Activated naive CD4-positive, alpha-beta T cell treated with anti-CD3 and anti-CD28 coated beads, Interleukin-2, amount 50 U/mL, for 24 hours (primary cell): ENCODE results near the gene ICA1L.
A peak's percentile ranks its signal among the peaks of the same experiment; 100 is the strongest.
"Not testable (repeated sequence)": the region's sequence is repeated elsewhere in the genome, so short reads cannot be mapped to it uniquely, and the experiment has no call there.

ENCODE experiments used
- H3K27ac Mint-ChIP-seq: one replicate; pipeline ENCODE4 v1.8.0; 2021; ENCODE audit warnings: mild to moderate bottlenecking, mixed read lengths
- H3K27me3 Mint-ChIP-seq: one replicate; pipeline ENCODE4 v1.8.0; 2021; ENCODE audit warnings: mixed read lengths
- H3K36me3 Mint-ChIP-seq: one replicate; pipeline ENCODE4 v1.8.0; 2021; ENCODE audit warnings: mixed read lengths
- H3K4me1 Mint-ChIP-seq: one replicate; pipeline ENCODE4 v1.8.0; 2021; ENCODE audit warnings: mixed read lengths
- H3K4me3 Mint-ChIP-seq: one replicate; pipeline ENCODE4 v1.8.0; 2021; ENCODE audit warnings: mild to moderate bottlenecking, mixed read lengths
- H3K9me3 Mint-ChIP-seq: one replicate; pipeline ENCODE4 v1.8.0; 2021; ENCODE audit warnings: mixed read lengths

Gene ICA1L

GRCh38 chr2:202871300-202872141 is at the start of gene ICA1L:
TSS of gene ICA1L (minus strand) at chr2:202871766. CDS start at chr2:202829009, 42,757 bp downstream.
- H3K27ac Mint-ChIP-seq = peak within 1 kb of the TSS; percentile 77
- H3K9me3 Mint-ChIP-seq = no peaks in the 10 kb centered on the region
- no peaks in the 10 kb centered on the region for H3K27me3 Mint-ChIP-seq
- H3K4me3 Mint-ChIP-seq = peak within 1 kb of the TSS; percentile 91
- H3K4me1 Mint-ChIP-seq = peaks cover 11% of the 10 kb centered on the region
- H3K36me3 Mint-ChIP-seq = no peaks in the 10 kb centered on the region

DNA sequence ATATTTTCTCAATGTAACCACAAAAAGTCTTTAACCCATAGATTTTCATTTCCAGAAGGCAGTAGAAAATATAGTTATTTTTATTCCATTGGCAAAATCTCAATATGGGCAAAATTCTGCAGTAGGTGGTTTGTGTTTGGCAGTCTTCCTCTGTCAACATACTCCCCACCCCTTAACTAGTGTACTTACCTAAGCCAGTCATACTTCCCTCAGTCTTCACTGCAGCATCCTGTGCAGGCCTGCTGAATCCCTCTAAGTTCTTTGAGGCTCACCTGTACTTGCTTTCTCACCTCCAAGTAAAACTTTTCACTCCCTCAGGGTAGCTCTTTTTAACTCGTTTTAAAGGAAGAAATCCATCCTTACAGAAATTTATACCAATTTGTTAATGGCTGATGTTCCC is 47.3 kb upstream of the ICA1L start:
- no peak overlapping the region for H3K27ac Mint-ChIP-seq
- peaks cover 5% of the 10 kb centered on the region for H3K36me3 Mint-ChIP-seq
- no peak overlapping the region for H3K4me3 Mint-ChIP-seq
- H3K27me3 Mint-ChIP-seq = no peaks in the 10 kb centered on the region
- H3K4me1 Mint-ChIP-seq = peaks cover 4% of the 10 kb centered on the region
- H3K9me3 Mint-ChIP-seq = no peaks in the 10 kb centered on the region

DNA sequence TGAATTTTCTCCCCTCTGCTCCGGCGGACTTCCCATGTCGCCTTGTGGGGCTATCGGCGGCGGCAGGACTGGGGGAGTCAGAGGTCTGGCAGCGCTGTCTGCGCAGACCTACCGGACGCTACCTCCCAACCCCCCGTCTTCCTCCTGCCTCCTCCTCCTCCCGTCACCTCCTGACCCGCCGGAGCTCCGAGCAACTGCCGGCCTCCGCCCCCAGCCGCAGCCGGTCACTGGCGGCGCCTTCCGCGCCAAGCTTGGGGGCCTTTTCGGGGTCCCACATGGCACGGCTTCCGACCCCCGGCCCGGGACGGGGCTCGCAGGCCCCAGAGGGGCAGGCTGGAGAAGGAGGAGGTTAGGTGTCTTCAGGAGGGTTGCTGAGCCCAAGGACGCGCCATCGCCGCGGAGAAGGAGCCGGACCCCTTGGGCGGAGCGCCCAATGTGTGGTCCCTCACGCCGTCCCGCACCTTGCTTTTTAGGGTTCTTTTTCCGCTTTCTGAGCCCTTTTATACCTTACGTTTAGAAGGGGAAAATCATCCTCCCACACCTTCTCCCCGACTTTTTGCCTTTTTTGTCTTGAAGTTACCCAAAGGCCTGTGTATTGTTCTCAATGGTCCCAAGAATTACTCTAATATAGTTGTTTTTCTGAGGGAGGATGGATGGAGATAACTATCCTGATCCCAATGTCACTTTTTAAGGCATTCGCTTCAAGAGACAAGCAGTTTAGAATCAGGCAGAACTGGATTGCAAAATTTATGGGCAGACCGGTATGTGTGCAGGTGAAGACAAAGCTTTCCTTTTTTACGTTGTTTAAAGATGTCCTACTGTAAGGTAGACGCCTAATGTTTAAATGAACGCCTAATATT is 41.0 kb upstream of the ICA1L start:
- Mint-ChIP-seq H3K4me3 (peak overlapping the region; percentile 99), H3K4me1 (peaks cover 32% of the 10 kb centered on the region), H3K27ac (peak overlapping the region; percentile 99)
- H3K27me3 Mint-ChIP-seq, H3K36me3 Mint-ChIP-seq, H3K9me3 Mint-ChIP-seq: not testable (repeated sequence)

DNA sequence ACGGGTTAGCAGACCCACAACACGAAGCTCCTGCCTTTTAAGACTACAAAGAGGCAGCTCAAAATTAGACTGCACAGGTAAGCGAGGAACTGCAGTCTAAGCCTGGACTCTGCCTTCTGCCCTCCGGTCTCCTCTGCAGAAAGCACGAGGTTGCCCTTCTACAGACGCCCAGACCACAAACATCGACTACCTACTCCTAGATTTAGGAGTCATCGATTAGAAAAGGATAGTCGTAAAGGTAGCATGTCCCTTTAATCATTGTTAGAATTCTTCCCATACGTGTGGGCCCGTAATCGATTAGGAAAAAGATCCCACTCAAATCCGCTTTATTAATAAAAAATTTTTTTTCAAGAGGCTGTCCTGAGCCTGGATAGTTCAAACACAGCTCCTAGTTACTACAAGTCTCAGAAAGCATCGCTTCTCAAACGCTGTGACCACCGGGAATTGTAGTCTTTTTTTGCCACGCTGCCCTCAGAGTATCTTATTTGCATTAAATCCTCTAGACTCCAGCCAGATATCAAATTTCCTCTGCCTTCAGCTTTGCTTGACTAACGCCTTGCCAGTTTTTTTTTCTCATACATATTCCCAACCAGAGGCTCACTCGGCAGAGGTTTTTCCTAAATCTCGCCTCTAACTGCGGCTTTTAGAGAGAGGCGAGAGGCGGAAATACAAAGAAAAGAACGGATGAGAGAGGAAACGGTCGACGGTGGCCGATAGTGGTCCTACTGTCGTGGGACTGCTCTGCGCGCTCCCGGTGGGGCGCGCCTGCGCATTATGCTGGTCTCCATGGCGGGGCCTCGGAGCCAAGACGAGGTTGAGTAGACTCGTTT is 40.2 kb upstream of the ICA1L start, which contains the start of the genes CARF and WDR12:
CARF (plus strand) TSS at position 764 of the 830 bp plus-strand sequence. CDS start 29,628 bp downstream, outside the sequence.
WDR12 (minus strand) TSS at position 162 of the 830 bp plus-strand sequence. CDS start 197 bp downstream, outside the sequence.
- Mint-ChIP-seq H3K4me3 (peak within 1 kb of the TSS; percentile 99), H3K27ac (peak within 1 kb of the TSS; percentile 99), H3K27me3 (no peaks in the 10 kb centered on the region), H3K36me3 (peaks cover 2% of the 10 kb centered on the region), H3K4me1 (peaks cover 32% of the 10 kb centered on the region), H3K9me3 (no peaks in the 10 kb centered on the region)

GRCh38 chr2:202911203-202911511 is 39.6 kb upstream of the ICA1L start:
- no peaks in the 10 kb centered on the region for H3K27me3 Mint-ChIP-seq
- H3K36me3 Mint-ChIP-seq = peaks cover 5% of the 10 kb centered on the region
- H3K4me3 Mint-ChIP-seq = peak overlapping the region; percentile 99
- peaks cover 32% of the 10 kb centered on the region for H3K4me1 Mint-ChIP-seq
- no peaks in the 10 kb centered on the region for H3K9me3 Mint-ChIP-seq
- peak overlapping the region; percentile 99 for H3K27ac Mint-ChIP-seq

GRCh38 chr2:202910698-202911097 is 39.1 kb upstream of the ICA1L start:
- H3K4me1 Mint-ChIP-seq = peaks cover 32% of the 10 kb centered on the region
- H3K27ac Mint-ChIP-seq = no peak overlapping the region
- H3K36me3 Mint-ChIP-seq = peaks cover 8% of the 10 kb centered on the region
- H3K27me3 Mint-ChIP-seq = no peaks in the 10 kb centered on the region
- peak overlapping the region; percentile 99 for H3K4me3 Mint-ChIP-seq
- no peaks in the 10 kb centered on the region for H3K9me3 Mint-ChIP-seq

DNA sequence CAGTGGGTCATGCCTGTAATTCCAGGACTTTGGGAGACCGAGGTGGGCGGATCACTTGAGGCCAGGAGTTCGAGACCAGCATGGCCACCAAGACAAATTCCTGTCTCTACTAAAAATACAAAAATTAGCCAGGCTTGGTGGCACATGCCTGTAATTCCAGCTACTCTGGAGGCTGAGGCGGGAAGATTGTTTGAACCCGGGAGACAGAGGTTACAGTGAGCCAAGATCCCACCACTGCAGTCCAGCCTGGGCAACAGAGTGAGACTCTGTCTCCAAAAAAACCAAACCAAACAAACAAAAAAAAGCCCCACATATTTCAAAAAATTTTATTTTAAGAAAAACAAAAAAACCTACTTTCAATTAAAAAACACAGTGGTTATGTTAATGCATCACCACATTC is 38.7 kb upstream of the ICA1L start:
- not testable (repeated sequence) for H3K27ac Mint-ChIP-seq, H3K27me3 Mint-ChIP-seq
- H3K4me3 Mint-ChIP-seq = peak overlapping the region; percentile 99

GRCh38 chr2:202909394-202910192 is 38.0 kb upstream of the ICA1L start:
- H3K4me1 Mint-ChIP-seq = peaks cover 35% of the 10 kb centered on the region
- no peak overlapping the region for H3K27ac Mint-ChIP-seq
- no peaks in the 10 kb centered on the region for H3K27me3 Mint-ChIP-seq
- H3K4me3 Mint-ChIP-seq = peak overlapping the region; percentile 99
- H3K9me3 Mint-ChIP-seq = peaks cover 2% of the 10 kb centered on the region
- H3K36me3 Mint-ChIP-seq = peaks cover 15% of the 10 kb centered on the region

More for the DNA sequence above, 38.7 kb upstream of the ICA1L start:
- not testable (repeated sequence) for H3K9me3 Mint-ChIP-seq
- peaks cover 32% of the 10 kb centered on the region for H3K4me1 Mint-ChIP-seq
- H3K36me3 Mint-ChIP-seq = peaks cover 12% of the 10 kb centered on the region

- H3K36me3 Mint-ChIP-seq = peaks cover 24% of the 10 kb centered on the region
- H3K4me1 Mint-ChIP-seq = peaks cover 45% of the 10 kb centered on the region
- no peaks in the 10 kb centered on the region for H3K27me3 Mint-ChIP-seq
- H3K9me3 Mint-ChIP-seq = peaks cover 4% of the 10 kb centered on the region
- peak overlapping the region; percentile 11 for H3K4me3 Mint-ChIP-seq
- no peak overlapping the region for H3K27ac Mint-ChIP-seq
These were observed 36.6 kb upstream of the ICA1L start for GRCh38 chr2:202908186-202908585.

DNA sequence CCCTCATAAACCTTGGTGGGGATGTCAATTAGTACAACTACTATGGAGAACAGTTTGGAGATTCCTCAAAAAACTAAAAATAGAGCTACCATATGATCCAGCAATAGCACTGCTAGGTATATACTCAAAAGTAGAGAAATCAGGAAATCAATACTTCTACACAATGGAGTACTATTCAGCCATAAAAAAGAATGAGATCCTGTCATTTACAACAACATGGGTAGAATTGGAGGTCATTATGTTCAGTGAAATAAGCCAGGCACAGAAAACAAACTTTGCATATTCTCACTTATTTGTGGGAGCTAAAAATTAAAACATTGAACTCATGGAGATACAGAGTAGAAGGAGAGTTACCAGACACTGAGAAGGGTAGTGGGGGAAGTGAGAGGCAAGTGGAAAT is 33.9 kb upstream of the ICA1L start:
- not testable (repeated sequence) for H3K9me3 Mint-ChIP-seq, H3K27ac Mint-ChIP-seq, H3K27me3 Mint-ChIP-seq, H3K4me3 Mint-ChIP-seq
- Mint-ChIP-seq H3K4me1 (peaks cover 51% of the 10 kb centered on the region), H3K36me3 (peaks cover 27% of the 10 kb centered on the region)

DNA sequence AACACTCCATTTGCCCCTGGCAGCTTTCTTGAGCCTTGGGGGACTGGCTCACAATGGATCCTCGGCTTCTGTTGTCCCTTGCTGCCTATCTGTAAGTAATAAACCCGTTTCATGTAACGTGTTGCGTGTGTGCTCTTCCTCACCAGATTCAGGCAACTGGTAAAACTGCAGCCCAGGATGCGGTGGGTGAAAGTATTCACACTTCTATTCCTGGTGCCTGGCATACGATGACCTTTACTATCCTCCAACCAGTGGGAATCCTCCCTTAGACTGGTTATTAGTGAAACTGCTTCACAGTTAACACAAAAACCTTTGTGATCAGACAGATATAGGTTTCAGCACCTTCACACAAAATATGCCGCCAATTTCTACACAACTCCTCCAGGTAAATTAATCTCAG is 13.6 kb upstream of the ICA1L start:
- H3K9me3 Mint-ChIP-seq = no peaks in the 10 kb centered on the region
- no peaks in the 10 kb centered on the region for H3K27me3 Mint-ChIP-seq
- peaks cover 16% of the 10 kb centered on the region for H3K36me3 Mint-ChIP-seq
- H3K4me3 Mint-ChIP-seq = no peak overlapping the region
- no peak overlapping the region for H3K27ac Mint-ChIP-seq
- no peaks in the 10 kb centered on the region for H3K4me1 Mint-ChIP-seq

- Mint-ChIP-seq H3K4me1 (no peaks in the 10 kb centered on the region), H3K9me3 (no peaks in the 10 kb centered on the region), H3K27me3 (no peaks in the 10 kb centered on the region), H3K36me3 (peaks cover 15% of the 10 kb centered on the region), H3K27ac (no peak overlapping the region), H3K4me3 (no peak overlapping the region)
These were observed 12.6 kb upstream of the ICA1L start for GRCh38 chr2:202883987-202884675.

- peaks cover 9% of the 10 kb centered on the region for H3K36me3 Mint-ChIP-seq
- no peaks in the 10 kb centered on the region for H3K27me3 Mint-ChIP-seq
- H3K9me3 Mint-ChIP-seq = no peaks in the 10 kb centered on the region
- no peaks in the 10 kb centered on the region for H3K4me1 Mint-ChIP-seq
- no peak overlapping the region for H3K4me3 Mint-ChIP-seq
- no peak overlapping the region for H3K27ac Mint-ChIP-seq
These were observed 10.0 kb upstream of the ICA1L start for GRCh38 chr2:202881570-202881969.

GRCh38 chr2:202877699-202878098 is 6.1 kb upstream of the ICA1L start:
- H3K4me1 Mint-ChIP-seq = no peaks in the 10 kb centered on the region
- no peaks in the 10 kb centered on the region for H3K27me3 Mint-ChIP-seq
- no peak overlapping the region for H3K4me3 Mint-ChIP-seq
- no peak overlapping the region for H3K27ac Mint-ChIP-seq
- H3K36me3 Mint-ChIP-seq = peaks cover 2% of the 10 kb centered on the region
- H3K9me3 Mint-ChIP-seq = no peaks in the 10 kb centered on the region
